Activated CD4-positive, alpha-beta T cell treated with anti-CD3 and anti-CD28 coated beads, Interleukin-2, amount 50 U/mL, for 4 hours (primary cell): Measurements from ENCODE around the gene TPCN2.

Experiments
- DNase-seq, 2 experiments: peaks; one replicate each; pipeline ENCODE4 v3.0.0-alpha.2; 2020

TPCN2 gene

DNA sequence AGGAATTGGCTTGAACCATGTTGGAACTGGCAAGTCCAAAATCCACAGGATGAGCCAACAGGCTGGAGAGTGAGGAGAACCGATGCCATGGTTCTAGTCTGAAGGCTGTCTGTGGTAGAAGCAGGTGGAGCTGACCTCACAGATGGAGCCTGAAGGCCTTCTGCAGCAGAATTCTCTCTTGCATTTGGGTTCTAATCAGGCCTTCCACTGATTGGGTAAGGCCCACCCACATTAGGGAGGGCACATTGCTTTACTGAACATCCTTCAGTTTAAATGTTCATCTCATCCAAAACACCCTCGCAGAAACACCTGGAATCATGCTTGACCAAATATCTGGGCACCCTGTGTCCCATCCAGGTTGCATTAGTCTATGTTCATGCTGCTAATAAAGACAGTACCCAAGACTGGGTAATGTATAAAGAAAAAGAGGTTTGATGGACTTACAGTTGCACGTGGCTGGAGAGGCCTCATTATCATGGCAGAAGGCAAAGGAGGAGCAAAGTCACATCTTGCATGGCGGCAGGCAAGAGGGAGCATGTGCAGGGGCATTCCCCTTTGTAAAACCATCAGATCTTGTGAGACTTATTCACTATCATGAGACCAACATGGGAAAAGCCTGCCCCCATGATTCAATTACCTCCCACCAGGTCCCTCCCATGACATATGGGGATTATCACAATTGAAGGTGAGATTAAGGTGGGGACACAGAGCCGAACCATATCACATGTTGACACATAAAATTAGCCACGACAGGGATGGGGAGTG, 122.9 kb downstream of the TPCN2 start:
- DNase-seq, result no peak

DNA sequence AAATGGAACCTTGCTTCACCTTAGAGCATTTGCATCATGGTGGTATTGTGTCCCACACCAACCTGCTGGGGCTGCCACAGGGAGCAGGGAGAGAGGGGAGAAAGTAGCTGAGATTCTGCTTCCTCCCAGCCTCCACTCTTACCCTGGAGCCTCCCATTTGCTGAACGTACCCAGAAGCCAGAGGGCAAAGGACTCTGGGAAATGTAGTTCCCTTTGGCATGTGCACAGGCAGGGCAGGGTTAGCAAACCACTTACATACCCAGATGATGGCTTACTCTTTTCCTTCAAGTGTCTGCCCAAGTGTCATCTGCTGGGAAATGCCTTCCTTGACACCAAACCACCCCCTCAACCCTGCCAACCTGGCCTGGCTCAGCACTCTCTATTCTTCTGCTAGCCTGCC, 123.9 kb downstream of the TPCN2 start:
- no peak for DNase-seq

DNA sequence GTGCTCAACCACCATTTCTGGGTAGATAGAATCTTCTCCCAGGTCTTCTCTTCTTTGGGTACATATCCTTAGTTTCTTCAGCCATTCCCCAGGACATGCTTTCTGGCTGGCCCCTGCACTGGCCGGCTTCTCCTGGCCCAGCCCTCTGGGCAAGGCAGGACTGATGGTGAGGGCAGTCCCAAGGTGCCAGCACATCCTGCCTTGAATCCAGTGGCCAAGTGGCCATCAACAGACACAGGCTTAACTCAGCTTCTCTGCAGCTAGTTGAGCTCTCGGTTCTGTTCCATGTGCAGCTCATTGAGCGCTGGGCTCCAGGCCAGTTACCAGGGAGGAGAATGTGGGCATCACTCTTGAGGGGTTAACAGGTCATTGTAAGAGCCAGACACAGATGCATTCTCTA, 124.6 kb downstream of the TPCN2 start:
- DNase-seq, result no peak

DNA sequence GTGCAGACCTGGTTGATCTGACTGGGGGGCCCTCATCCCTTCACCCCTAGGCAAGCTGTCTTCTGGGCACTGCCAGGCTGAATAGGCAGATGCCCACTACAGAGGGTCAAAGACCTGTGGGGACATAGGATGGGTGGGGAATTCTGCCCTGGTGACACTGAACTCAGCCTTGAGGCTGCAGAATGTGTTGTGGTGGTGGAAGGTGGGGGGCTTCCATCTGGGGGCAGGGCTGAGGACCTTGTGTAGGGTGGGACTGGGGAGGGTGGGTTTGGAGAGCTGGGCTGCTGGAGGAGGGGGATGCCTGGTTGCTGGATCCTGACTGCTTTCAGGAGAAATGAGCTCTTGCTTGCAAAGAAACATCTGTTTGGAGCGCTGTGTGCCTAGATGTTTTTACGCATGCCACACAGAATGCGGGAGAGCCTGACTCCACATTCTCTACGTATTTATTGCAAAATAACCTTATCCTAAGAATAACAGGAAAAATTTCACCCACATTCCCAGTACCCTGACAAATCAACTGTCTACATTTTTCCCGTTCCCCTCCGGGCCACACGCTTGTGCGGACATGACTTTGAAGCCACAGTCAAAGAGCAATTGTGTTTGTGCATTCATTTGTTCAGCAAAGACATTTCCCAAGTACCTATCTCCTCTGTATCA, 125.3 kb downstream of the TPCN2 start:
- no peak for DNase-seq

DNA sequence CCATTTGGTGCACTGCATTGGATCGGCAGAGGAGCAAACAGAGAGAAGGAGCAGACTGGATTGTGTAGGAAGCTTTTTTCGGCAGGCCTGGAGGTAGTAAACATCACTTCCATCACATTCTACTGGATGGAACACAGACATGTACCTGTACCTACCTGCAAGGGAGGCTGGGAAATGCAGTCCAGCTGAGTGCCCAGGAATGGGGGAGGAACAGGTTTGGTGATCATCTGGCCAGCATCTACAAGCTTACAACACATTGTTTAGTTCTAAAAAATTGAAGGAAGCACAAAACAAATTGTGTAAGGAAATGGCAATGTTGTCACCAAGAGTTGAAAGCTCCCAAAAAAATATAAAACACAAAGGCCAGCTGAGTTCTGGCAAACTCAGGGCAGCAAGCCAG, 126.1 kb downstream of the TPCN2 start:
- no peak for DNase-seq

DNA sequence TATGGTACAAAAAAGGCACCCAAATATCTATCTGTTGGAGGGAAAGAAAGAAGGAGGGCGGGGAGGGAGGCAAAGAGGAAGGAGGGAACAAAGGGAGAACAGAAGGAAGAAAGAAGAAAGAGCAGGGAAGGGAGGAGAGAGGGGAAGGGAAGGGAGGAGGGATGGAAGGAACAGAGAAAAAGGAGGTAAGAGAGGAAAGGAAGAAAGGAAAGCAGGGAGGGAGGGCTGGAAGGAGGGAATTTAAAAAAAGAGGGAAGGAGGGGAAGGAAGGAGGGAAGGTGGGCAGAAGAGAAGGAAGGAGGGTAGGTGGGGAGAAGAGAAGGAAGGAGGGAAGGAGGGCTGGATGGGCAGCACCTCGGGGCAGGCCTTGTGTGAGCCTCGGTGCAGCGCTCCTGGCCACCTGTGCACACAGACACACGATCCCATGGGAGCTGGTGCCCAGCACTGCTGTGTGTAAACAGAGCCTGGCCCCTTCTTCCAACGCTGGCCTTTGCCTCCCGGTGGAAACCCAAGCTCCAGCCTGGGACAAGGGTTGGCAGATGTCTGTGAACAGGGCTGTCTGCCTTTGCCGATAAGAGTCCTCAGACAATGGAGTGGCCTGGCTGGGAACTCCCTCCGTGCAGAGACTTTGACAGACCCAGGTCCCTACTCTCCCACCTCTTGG, 130.2 kb downstream of the TPCN2 start:
- DNase-seq, result no peak

DNA sequence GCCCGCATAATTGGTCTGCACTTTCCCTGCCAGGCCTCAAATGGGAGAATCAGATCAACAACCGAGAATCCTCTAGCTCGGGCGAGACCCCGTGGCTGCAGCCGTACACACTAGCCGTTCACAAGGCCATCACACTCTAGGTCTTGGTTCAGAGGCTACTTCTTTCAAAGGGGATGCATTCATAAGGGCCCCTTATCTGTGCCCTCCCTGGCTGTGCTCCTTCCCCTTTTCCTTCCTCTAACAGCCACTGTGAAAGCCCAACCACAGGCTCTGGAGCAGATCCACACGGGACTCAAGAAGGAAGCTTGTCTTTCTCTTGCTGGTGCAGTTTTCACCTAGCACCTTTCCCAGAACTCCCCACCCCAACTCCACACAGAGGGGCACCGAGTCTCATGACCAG, 131.5 kb downstream of the TPCN2 start:
- DNase-seq, result no peak

DNA sequence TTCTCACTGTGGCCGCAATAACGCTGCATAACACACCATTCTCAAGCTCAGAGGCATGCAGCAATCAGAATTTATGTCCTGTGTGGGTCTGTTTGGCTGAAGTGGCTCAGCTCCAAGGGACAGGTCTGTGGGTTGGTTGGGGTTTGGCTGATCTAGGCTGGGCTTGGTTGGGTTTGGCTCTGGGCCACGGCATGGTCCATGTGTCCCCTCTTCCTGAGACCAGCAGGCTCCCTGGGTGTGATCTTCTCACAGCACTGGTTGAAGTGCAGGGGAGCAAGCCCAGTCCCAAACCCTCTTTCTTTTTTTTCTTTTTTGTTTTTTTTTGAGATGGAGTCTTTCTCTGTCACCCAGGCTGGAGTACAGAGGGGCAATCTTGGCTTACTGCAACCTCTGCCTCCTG, 132.0 kb downstream of the TPCN2 start:
- DNase-seq, result no peak

DNA sequence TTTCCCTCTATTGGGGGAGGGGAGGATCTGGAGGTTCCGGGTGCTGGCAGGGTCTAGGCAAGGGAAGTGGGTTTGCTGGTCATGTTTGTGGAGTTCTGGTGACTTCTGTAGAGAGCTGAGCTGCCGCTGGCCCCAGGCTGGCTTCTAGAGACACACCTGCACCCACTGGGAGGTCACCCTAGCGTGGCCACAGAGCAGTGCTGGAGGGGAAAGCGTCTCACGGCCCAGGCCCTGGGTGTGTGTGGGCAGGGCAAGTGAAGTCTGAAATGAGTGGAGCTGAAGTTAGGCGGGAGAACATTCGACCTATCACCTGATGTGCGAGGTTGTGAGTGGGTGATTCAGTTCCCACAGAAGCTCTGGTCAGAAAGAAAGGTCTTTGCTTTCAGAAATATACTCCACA, 134.9 kb downstream of the TPCN2 start:
- DNase-seq, result no peak
